Gastrocnemius medialis (tissue), 4 donors: ENCODE measurements around the gene ARFIP2.

Source experiments
- POLR2A ChIP-seq, 2 donors: fragments of 450-650 bp; IDR thresholded peaks; one replicate each; pipeline ENCODE4 v1.6.1; 2017; ENCODE audit warnings: antibody characterized with exemption in 2 of 2, mild to moderate bottlenecking in 2 of 2, moderate library complexity in 2 of 2
- TF ChIP-seq, protein P1 (sequence below), 5 experiments: fragments of 450-650 bp in 3 of 5; fragments of 200-600 bp in 2 of 5; sonication (generic) in 2 of 5; IDR thresholded peaks in 4 of 5; conservative IDR thresholded peaks in 1 of 5; 1 replicate in 4 of 5; 2 replicates in 1 of 5; pipeline ENCODE4 v1.5.1; 2016 to 2019; ENCODE audit warnings: antibody characterized with exemption in 5 of 5, mild to moderate bottlenecking in 3 of 5, moderate library complexity in 3 of 5

DNA sequence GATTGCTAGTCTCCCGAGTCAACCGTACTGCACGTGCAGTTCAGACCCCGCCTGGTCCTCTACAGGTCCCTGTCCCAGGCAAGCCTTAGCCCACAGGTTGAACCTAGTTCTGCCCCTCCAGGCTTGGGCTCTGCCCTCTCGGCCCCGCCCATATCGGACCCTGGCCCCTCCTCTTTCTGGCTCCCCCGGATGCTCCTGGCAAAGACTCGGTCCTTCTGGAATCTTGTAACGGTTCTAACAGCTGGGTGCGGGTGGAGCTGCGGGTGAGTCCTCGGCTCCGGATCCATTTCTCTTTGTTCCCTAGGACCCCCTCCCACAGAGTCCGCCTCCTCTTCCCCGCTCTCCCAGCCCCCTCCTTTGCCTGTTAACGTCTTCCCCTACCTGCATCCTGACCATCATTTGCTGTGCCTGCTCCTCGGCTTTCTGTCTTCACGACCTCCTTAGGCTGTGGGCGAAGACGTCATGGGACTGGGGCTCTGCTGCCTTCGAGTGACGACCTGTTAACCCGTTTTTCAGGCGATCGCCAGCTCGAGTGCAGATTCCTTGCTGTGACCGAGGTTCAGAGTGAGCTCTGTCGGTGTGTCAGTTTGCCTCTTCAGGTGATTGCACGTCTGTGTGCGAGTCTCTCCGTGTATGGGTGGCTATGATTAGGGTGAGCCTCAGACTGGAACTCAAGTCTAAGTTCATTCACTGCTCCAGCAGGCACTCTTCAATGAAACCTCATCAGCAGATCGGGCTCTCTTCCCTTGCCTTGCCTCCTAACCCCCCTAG, 16.1 kb upstream of the ARFIP2 start, which contains the start of gene DNHD1:
- TF ChIP-seq, protein P1, sequence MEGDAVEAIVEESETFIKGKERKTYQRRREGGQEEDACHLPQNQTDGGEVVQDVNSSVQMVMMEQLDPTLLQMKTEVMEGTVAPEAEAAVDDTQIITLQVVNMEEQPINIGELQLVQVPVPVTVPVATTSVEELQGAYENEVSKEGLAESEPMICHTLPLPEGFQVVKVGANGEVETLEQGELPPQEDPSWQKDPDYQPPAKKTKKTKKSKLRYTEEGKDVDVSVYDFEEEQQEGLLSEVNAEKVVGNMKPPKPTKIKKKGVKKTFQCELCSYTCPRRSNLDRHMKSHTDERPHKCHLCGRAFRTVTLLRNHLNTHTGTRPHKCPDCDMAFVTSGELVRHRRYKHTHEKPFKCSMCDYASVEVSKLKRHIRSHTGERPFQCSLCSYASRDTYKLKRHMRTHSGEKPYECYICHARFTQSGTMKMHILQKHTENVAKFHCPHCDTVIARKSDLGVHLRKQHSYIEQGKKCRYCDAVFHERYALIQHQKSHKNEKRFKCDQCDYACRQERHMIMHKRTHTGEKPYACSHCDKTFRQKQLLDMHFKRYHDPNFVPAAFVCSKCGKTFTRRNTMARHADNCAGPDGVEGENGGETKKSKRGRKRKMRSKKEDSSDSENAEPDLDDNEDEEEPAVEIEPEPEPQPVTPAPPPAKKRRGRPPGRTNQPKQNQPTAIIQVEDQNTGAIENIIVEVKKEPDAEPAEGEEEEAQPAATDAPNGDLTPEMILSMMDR (IDR thresholded peaks at IDR 0.05 in 4 of 5, conservative IDR thresholded peaks at IDR 0.05 in 1 of 5): no peak
- no peak for TF ChIP-seq POLR2A (IDR thresholded peaks at IDR 0.05)
